ENCODE data around the gene KCNH1. TPM values are rescaled to one million over a fixed set of nuclear protein-coding genes. Genes with fewer than 3 reads are reported as not detected.

The KCNH1 gene
- total and polyA plus RNA-seq, 2 donors from 2014 or later: 0.54 TPM; not detected in 1

GRCh38 chr1:210690236-210690635 is 443.7 kb downstream of the KCNH1 start:
- Histone ChIP-seq H3K4me3 (ENCODE audit: low read length in 3 of 3) (no peak overlapping the region), H3K27ac (ENCODE audit: low read depth in 2 of 2, low read length in 2 of 2) (no peak overlapping the region), H3K27me3 (ENCODE audit: control insufficient read depth, insufficient read depth, low read length) (no peaks in the 10 kb centered on the region), H3K9ac (ENCODE audit: low read length in 3 of 3) (no peak overlapping the region), H3K36me3 (ENCODE audit: control insufficient read depth in 2 of 3, insufficient read depth in 3 of 3, low read length in 3 of 3) (no peaks in the 10 kb centered on the region), H3K9me3 (ENCODE audit: control insufficient read depth in 2 of 3, insufficient read depth in 1 of 3, low read length in 3 of 3) (no peaks in the 10 kb centered on the region), H3K4me1 (ENCODE audit: control insufficient read depth in 2 of 3, insufficient read depth in 2 of 3, low read depth in 1 of 3, low read length in 3 of 3) (no peaks in the 10 kb centered on the region)
- no peak for FAIRE-seq
- no peak for DNase-seq
- no peak for TF ChIP-seq CTCF (IDR thresholded peaks at IDR 0.05; ENCODE audit: borderline replicate concordance, extremely low read depth, insufficient read depth)
- intact Hi-C loops (cut with DNase I): no loop called here

DNA sequence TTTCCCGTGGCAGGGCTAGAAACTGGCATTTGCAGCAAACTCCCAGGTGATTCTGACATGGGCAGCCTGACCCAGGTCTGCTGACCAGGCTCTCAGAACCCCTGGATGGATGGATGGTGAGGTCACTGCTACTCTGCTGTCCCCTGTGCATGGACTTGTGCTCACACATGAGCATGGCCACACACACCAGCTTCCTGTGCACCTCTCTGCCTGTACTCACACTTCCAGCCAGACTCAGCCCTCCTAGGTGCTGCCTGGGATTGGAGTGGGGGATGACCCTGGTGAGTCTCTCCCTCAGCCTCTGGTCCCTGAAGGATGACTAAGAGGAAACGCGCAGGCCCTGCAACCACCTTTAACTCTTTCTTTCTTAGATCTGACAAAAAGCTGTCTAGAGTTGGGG is 444.1 kb downstream of the KCNH1 start:
- no peak overlapping the region for H3K4me3 ChIP-seq (ENCODE audit: low read length in 3 of 3)
- no peaks in the 10 kb centered on the region for H3K4me1 ChIP-seq (ENCODE audit: control insufficient read depth in 2 of 3, insufficient read depth in 2 of 3, low read depth in 1 of 3, low read length in 3 of 3)
- DNase-seq: no peak
- no peak overlapping the region for H3K27ac ChIP-seq (ENCODE audit: low read depth in 2 of 2, low read length in 2 of 2)
- H3K9ac ChIP-seq (ENCODE audit: low read length in 3 of 3): no peak overlapping the region
- no peaks in the 10 kb centered on the region for H3K36me3 ChIP-seq (ENCODE audit: control insufficient read depth in 2 of 3, insufficient read depth in 3 of 3, low read length in 3 of 3)
- intact Hi-C loops (cut with DNase I): no loop called here
- no peak for FAIRE-seq
- no peaks in the 10 kb centered on the region for H3K27me3 ChIP-seq (ENCODE audit: control insufficient read depth, insufficient read depth, low read length)
- no peak for TF ChIP-seq CTCF (IDR thresholded peaks at IDR 0.05; ENCODE audit: borderline replicate concordance, extremely low read depth, insufficient read depth)
- H3K9me3 ChIP-seq (ENCODE audit: control insufficient read depth in 2 of 3, insufficient read depth in 1 of 3, low read length in 3 of 3): no peaks in the 10 kb centered on the region

GRCh38 chr1:210688512-210689234 is 445.3 kb downstream of the KCNH1 start:
- no peak for DNase-seq

More at GRCh38 chr1:210688512-210689234, 445.3 kb downstream of the KCNH1 start:
- no peak overlapping the region for H3K27ac ChIP-seq (ENCODE audit: low read depth in 2 of 2, low read length in 2 of 2)
- H3K9me3 ChIP-seq (ENCODE audit: control insufficient read depth in 2 of 3, insufficient read depth in 1 of 3, low read length in 3 of 3): no peaks in the 10 kb centered on the region
- H3K27me3 ChIP-seq (ENCODE audit: control insufficient read depth, insufficient read depth, low read length): no peaks in the 10 kb centered on the region
- H3K4me1 ChIP-seq (ENCODE audit: control insufficient read depth in 2 of 3, insufficient read depth in 2 of 3, low read depth in 1 of 3, low read length in 3 of 3): no peaks in the 10 kb centered on the region
- TF ChIP-seq CTCF (IDR thresholded peaks at IDR 0.05; ENCODE audit: borderline replicate concordance, extremely low read depth, insufficient read depth): no peak
- FAIRE-seq: no peak
- H3K36me3 ChIP-seq (ENCODE audit: control insufficient read depth in 2 of 3, insufficient read depth in 3 of 3, low read length in 3 of 3): no peaks in the 10 kb centered on the region
- no peak overlapping the region for H3K9ac ChIP-seq (ENCODE audit: low read length in 3 of 3)
- intact Hi-C loops (cut with DNase I): no loop called here
- no peak overlapping the region for H3K4me3 ChIP-seq (ENCODE audit: low read length in 3 of 3)

Measured in kidney (tissue), 14 donors.